LNCAP (cell line): ENCODE data around the gene PANX1.

Source experiments
- CTCF ChIP-seq: fragments of 450-650 bp; IDR thresholded peaks from 2 replicates; pipeline ENCODE4 v1.5.1; 2017; ENCODE audit warnings: mild to moderate bottlenecking

The PANX1 gene

GRCh38 chr11:94131047-94131717 is 2.5 kb downstream of the PANX1 start:
- TF ChIP-seq CTCF = no peak

GRCh38 chr11:94131718-94132115 is 3.1 kb downstream of the PANX1 start:
- TF ChIP-seq CTCF = no peak

- TF ChIP-seq CTCF = no peak
These were observed 3.5 kb downstream of the PANX1 start for GRCh38 chr11:94132152-94132558.

- no peak for TF ChIP-seq CTCF
These were observed 4.3 kb downstream of the PANX1 start for GRCh38 chr11:94132823-94133408.

- TF ChIP-seq CTCF = no peak
These were observed 5.1 kb downstream of the PANX1 start for GRCh38 chr11:94133752-94134151.

- no peak for TF ChIP-seq CTCF
These were observed 6.2 kb downstream of the PANX1 start for GRCh38 chr11:94134651-94135512.

- TF ChIP-seq CTCF = no peak
These were observed 10.8 kb downstream of the PANX1 start for GRCh38 chr11:94139416-94139815.
